GM19035 (cell line): ENCODE measurements around the gene ANXA2R.
"Not testable (repeated sequence)": the region's sequence is repeated elsewhere in the genome, so short reads cannot be mapped to it uniquely, and the experiment has no call there.

Experiments used
- ATAC-seq: cut with Tn5 transposase; IDR thresholded peaks from one replicate; pipeline ENCODE4 v1.9.1; 2021; ENCODE audit not compliant: unreplicated experiment

Gene ANXA2R

GRCh38 chr5:43036409-43036808, 3.7 kb downstream of the ANXA2R start:
- ATAC-seq, result no peak

GRCh38 chr5:43034591-43034968, 5.5 kb downstream of the ANXA2R start:
- no peak for ATAC-seq

- ATAC-seq, result no peak
Measured at GRCh38 chr5:43033841-43034590, 6.1 kb downstream of the ANXA2R start.

GRCh38 chr5:43027054-43027785, 12.9 kb downstream of the ANXA2R start:
- ATAC-seq, result no peak

GRCh38 chr5:43025184-43025950, 14.8 kb downstream of the ANXA2R start:
- not testable (repeated sequence) for ATAC-seq

GRCh38 chr5:43024217-43024616, 15.9 kb downstream of the ANXA2R start:
- no peak for ATAC-seq

- no peak for ATAC-seq
Measured at GRCh38 chr5:43021151-43021550, 19.0 kb downstream of the ANXA2R start.

GRCh38 chr5:43020399-43020746, 19.7 kb downstream of the ANXA2R start:
- peak; percentile 20 for ATAC-seq

- ATAC-seq, result peak; percentile 72
Measured at GRCh38 chr5:43019614-43020398, 20.3 kb downstream of the ANXA2R start.

GRCh38 chr5:43019291-43019613, 20.9 kb downstream of the ANXA2R start:
- ATAC-seq, result no peak

- no peak for ATAC-seq
Measured at GRCh38 chr5:43017428-43017815, 22.7 kb downstream of the ANXA2R start.

GRCh38 chr5:43016217-43016779, 23.8 kb downstream of the ANXA2R start:
- no peak for ATAC-seq

GRCh38 chr5:43014522-43014921, 25.6 kb downstream of the ANXA2R start:
- ATAC-seq, result no peak

- no peak for ATAC-seq
Measured at GRCh38 chr5:43010935-43011315, 29.2 kb downstream of the ANXA2R start.

GRCh38 chr5:43008363-43009153, 31.6 kb downstream of the ANXA2R start:
- ATAC-seq, result peak; percentile 48

- peak; percentile 52 for ATAC-seq
Measured at GRCh38 chr5:43007911-43008362, 32.2 kb downstream of the ANXA2R start.

GRCh38 chr5:43007246-43007910, 32.7 kb downstream of the ANXA2R start:
- ATAC-seq, result peak; percentile 27

- no peak for ATAC-seq
Measured at GRCh38 chr5:43006424-43007202, 33.5 kb downstream of the ANXA2R start.

GRCh38 chr5:43005031-43005430, 35.1 kb downstream of the ANXA2R start:
- no peak for ATAC-seq
